Germinal center (tissue), 1 donor: Measurements from ENCODE around the gene GBX1.
A peak's percentile ranks its signal among the peaks of the same experiment; 100 is the strongest.

Experiments used
- DNase-seq: peaks from one replicate; pipeline ENCODE4 v3.0.0; 2012; ENCODE audit warnings: mixed read lengths, low spot score

The GBX1 gene

DNA sequence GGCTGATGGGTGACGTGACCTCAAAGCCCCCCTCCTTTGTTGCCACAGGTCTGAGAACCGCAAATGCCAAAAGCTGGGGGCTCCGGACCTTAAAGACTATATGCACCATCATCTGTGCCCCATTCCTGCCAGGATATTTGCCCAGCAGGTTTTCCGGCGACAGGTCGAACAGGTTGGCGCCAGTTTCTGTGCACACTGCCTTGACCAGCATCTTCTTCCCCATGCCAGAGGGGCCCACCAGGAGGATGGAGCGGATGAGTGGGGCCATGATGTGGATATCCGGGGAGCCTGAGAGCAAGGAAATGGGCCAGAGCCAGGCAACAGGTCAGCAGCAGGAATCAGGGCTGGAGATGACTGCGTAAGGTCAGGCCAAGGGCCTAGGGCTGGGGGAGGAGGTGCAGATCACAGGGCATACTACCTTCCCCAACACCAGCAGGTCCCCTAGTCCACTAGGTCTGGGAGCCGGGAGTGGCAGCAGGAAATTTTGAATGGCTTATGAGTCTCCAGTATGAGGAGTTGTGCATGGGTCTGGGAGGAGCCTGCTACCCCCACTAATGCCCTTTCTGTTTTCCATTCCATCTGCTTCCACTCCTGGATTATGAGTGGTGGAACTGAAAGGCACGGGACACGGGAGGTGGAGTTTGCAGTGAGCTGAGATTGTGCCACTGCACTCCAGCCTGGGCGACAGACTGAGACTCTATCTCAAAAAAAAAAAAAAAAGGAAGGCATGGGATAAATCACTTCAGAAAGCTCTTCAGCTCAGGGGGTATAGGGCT is 25.9 kb upstream of the GBX1 start:
- no peak for DNase-seq

DNA sequence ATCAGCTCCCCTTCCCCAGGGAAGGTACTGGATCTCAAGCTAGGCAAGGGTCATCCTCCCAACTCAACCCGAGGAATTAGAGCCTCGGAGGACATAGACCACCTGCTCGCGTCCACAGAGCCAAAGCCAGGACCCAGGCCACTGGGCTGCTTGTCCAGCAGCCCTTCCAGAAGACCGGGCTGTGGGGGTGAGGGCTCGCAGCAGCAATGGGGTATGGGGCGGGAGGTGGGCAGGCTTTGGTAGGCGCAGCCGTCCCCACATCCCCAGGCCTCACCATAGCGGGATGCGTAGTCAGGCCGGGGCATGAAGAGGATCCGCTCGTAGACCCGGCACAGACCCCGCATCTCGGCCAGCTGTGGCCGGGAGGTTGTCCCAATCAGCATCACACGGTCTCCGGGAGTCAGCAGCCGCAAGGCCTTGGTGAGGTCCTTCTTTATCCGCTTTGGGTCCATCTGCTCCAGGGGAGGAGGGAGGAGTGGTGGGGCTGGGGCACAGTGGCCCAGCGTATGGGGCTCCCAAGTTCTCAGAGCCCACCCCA is 24.6 kb upstream of the GBX1 start:
- no peak for DNase-seq

DNA sequence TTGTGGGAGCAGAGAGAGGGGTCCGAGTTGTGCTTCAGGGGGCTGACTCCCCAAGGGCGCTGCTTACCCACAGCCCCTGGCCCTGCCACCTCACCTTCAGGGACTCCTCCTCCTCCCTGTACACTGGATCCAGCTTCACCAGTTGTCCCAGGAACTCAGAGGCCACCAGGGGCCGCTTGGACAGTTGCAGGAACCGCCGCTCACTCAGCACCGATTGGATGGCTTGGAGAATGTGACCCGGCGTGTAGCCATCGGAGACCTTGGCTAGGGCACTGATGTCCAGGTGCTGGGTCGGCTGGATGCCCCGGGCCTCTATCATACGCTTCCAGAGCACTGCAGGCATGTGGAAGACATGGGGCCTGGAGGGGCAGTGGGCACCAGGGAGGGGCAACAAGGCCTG is 24.1 kb upstream of the GBX1 start:
- DNase-seq: no peak

DNA sequence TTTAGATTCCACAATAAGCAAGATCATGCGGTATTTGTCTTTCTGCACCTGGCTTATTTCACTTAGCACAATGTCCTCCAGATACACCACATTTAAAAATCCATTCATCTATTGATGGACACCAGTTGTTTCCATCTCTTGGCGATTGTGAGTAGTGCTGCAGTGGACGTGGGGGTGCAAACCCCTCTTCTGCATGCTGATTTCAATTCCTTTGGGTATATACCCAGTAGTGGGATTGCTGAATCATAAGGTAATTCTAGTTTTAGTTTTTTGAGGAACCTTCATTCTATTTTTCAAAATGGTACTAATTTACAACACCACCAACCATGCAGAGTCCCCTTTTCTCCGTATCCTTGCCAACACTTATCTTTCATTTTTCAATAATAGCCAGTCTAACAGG is 21.5 kb upstream of the GBX1 start:
- no peak for DNase-seq

DNA sequence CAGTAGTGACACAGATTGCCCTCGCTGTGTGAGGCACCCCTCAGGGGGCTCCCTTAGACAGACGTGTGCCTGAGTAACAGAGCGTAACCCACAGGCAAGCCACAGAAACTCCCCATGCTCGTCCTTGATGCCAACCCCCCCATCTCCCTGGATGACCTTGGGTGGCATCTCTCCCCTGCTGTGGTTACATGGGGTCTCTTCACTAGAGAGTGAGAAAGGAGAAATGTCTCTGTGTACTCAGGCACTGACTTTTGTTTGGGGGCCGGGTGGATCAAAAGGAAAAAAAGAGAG is 20.7 kb upstream of the GBX1 start:
- DNase-seq: no peak

DNA sequence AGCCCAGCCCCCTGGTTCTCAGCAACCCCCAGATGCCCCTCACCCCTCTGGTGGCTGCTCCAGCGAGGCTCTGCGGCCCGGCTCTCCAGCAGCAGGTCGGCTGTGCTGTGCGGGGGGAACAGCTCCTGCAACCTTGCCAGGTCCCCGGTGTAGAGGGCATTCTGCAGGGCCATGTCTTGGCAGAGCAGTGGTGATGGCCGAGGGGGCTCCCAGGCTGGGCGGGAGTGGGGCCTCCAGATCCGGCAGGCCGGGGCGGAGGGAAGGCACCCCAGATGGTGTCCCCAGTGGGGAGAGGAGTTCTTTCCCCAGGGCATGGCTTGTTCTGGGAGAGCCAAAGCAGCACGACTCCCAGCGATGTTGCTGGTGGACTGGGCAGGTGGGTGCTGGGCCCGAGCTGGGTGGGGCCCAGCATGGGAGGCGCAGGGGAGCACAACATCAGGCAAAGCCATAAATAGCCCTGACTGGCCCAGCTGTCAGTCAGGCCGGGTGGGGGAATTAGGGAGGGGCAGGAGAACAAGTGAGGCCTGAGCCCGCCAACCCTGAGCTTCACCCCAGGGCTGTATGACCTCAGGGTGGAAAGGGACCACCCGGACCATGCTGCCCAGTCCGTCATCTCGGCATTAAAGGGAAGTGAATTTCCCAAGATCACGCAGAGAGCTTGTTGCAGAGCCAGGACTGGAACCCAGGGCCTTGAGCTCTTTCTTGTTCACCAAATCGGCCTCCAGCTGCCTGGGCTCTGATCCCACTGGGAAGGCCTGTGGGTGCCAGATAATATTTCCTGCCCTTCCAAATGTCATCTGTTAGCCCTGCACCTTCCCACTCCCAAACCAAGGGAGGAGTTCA is 20.1 kb upstream of the GBX1 start:
- no peak for DNase-seq

DNA sequence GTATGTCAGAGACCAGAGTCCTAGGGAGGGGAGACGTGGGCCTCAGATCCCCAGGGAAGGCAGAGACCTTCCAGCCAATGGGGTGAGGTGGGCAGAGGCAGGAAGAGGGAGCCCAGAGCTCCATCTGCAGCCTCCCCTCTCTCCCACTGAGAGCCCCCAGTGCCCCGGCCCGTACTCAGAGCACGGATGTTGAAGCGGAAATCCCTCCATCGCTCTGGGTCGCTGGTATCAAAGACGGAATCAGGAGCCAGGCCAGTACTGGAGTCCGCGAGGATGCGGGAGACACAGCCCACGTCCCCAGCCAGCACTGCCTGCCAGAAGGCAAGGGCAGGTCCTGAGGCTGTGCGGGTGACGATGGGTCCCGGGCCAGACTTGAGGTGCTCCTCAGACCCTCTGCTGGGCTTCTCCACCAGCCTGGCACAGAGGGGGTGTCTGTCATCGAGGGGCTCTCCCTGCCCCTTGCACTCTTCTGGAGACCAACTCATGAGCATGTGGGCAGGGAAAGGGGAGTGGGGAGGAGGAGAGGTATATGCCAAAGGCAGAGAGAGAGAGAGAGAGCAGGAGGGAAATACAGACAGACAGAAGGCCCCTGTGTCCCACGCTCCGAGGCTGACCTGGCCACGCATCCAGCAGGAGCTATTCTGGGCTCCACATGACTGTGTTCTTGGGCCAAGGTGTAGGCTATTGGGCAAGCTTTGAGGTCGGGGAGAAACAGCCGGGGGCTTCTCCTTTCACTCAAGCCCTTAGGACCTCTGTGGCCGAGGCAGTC is 19.3 kb upstream of the GBX1 start, which contains the start of gene ASB10:
Gene ASB10, minus strand, starts transcription at position 611 of the 769 bp plus-strand sequence. Its CDS starts 120 bp downstream, at position 491.
- DNase-seq: no peak

DNA sequence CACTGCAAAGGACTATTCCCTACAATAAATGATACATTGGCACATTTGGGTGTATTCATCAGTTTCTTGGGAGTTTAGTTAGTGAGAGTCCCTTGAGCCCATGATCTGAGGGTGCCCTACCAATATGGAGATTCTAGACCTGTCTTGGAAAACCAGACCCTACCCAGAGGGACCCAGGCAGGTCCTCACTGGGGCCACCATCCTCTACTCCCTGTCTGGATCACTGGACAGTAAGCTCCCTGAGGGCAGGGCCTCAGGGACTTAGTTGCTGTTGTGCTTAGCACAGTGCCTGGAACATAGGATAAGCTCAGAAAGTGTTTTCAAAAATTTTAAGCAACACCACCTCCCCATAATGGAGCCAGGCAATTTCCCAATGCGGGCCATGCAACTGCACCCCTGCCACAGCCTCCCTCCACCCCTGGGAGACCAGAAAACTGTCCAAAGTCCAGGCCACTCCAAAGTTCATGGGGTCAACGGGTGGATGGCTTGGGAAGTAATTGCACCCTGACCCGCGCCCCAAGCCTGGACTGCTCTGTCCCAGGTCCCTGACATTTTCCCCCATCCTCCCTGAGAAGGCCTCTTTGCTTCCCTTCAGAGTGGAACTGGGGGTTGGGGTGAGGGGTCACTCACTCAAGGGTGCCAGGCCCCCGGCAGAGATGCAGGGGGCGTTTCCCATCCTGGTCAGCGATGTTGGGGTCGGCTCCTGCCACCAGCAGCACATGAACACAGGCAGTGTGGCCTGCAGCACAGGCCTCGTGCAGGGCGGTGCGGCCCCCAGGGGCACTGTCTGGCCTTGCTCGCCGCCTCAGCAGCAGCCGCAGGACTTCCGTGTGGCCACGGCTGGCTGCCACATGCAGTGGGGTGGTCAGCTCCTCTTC is 18.5 kb upstream of the GBX1 start:
- DNase-seq: no peak

DNA sequence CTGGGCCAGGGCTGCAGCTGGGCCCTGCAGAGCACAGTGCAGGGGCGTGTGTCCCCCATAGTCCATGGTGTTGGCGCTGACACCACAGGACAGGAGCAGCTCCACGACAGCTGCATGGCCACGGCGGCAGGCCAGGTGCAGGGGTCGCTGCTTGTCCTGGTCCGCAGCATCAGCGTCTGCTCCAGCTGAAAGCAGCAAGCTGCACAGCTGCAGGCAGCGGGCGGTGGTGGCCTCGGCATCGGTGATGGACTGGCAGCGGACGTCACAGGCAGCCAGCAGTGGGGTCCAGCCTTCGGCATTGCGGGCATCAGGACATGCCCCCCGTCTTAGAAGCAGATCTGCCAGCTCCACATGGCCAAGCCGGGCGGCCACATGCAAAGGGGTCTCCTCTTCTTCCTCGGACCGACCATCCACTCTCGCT is 13.5 kb upstream of the GBX1 start:
- no peak for DNase-seq

DNA sequence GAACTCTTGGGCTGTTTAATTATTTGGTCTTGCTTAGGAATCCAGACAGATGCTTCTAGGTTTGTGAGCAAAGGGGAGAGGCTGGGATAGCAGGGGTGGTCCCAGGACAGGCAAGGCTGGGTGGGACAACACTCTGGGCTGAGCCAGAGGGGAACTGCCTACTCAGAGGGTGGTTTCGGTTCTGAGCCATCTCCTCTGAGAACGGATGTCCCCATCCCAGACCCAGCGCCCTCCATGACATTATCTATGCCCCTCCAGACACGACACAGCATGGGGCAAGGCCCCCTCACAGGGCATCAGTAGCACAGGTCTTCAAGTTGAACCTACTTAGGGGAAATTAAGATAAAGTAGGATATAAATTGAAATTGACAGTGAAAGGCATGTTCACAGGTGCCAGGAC is 12.5 kb upstream of the GBX1 start:
- no peak for DNase-seq

DNA sequence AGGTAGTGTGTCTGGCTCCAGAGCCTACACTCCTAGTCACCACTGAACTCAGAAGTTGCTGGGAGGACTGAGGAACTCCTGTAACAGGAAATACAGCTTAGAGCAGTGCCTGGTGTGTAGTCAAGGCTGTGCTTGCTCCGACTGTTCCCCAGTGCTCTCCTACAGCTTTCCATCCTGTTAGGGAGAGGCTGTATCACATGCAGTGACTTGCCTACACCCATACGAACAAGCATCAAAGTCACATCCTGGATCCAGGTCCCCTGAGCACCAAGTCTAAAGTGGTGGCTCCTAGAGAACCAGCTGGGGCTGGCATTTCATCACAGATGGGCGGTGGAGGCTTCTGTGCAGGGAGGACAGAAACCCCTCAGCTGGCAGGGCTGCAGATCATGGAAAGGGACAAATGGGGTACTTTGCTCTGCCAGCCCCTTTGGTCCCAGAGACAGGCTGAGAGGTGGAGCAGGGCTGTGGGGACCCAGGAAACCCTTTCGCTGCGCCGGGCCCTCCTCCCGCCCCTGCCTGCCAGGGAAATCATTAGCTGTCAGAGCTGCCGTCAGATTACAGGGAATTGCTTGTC is 11.9 kb upstream of the GBX1 start:
- no peak for DNase-seq

DNA sequence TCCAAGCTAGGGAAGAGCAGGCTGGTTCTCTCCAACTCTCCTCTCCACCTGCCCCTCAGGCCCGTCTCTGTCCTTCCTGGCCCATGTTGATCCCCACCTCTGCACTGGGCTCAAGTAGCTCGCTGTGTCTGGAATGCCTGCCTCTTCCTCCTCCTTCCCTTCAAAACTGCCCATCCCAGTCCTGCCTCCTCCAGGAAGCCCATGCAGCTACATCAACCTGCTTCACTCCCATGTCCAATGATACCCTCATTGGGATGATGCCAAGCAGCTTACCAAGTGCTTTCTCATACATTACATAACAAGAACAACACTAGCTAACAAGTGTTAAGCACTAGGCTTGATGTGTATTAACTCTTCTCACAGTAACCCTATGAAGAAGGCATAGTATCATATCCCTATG is 11.3 kb upstream of the GBX1 start:
- DNase-seq: no peak

DNA sequence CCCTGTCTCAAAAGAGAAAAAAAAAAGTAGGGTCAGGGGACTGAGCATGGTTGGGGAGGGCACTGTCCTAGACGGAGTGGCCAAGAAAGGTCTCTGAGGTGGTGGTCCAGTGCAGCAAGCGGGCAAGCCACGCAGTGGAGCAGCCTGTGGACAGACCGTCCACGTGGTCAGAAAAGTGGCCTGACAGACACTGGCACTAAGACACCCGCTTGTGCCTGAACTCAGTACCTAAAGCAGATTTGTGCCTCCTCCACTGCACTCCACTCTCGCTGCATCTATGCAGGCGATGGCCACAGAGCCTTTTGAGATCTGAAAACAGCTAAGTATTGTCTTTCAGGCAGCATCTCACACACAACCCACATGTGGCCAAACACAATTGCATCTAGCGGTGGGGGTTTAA is 10.7 kb upstream of the GBX1 start:
- no peak for DNase-seq

DNA sequence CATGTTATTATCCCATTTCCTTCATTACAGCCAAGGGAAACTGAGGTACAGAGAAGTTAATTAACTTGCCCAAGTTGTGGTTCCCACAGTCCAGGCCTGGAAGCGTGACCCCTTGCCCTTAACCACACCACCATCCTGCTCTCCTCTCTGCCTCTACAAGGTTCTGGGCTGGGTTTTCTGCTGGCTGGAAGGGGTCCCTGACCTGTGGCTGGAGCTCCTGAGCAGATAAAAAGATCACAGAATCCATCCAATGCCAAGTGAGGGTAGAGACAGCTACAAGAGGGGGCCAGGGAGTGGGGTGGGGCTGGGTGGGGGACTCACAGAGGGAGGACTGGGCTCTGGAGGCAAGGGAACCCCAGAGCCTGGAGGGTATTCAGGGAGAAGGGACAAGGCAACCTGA is 9.8 kb upstream of the GBX1 start:
- DNase-seq: no peak

DNA sequence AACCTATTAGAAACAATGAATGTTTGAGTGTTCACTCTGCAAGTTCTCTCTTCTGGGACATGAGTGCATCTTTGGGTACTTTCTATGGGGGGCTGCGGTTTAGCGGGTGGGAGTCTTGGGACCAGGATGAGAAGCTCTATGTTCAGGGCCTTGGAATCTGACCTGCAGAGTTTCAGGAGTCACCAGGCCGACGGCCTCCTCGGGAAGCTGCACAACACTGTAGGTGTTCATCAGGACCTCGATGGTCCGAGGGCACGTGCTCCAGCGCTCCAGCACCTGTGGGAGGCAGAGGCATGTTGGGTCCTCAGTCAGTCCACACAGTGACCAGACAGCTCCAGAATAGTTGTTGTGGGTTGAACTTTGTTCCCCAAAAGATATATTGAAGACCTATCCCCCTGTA is 8.9 kb upstream of the GBX1 start:
- DNase-seq: no peak

DNA sequence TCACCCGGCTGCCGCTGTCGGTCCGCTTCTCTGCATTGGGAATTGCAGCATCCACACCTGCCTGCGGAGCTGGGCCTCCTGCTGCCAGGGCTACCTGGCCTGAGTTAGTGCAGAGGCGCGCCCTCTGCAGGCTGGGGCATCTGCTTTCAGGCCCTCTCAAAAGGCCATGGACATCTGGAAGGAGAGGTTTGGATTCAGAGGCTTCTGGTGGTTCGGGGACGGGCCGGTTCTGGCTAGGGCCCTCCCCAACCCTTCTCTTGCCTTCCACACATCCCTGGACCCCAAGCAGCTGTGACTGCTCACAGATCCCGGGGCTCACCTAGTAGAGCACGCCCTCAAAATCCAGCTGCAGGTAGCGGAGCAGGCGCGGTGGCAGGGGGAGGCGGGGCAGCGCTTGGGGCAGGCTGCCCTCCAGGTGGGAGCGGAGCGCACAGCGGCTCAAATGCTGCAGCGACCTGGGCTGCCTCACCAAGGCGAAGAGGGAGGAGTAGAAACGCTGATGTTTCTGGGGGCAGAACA is 8.4 kb upstream of the GBX1 start:
- DNase-seq: no peak

DNA sequence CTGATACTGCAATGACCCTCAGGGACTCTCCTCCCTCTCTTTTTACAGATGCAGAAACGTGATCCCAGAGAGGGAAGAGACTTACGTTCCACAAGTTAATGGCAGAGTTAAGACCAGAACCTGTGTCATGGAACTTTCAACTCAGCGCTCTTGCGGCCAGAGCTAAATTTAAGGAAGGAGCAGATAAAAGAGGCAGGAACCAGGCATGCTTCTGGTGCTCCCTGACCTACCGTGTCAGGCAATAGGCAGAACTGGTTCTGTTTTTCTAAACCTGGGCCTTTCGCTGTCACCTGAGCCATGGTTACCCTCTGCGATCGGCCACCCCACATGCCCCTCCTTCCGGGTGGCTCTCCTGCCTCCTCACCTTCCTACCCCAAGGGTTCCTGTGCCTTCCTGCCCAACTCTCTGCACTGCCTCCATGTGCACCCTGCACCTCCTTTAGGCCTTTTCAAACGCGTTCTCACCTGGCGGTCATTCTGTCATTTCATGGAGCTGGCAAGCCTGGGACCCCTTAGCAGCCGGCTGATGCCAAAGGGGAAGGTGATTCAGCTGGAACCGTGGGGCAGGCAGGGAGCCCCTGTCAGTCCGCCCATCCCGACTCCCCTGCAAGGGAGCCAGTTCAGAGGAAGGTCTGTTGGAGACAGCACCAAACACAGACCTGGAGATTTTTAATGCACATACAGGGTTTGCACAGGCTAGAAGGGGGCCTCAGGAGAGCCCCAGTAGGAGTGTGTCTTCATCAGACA is 7.7 kb upstream of the GBX1 start:
- no peak for DNase-seq

DNA sequence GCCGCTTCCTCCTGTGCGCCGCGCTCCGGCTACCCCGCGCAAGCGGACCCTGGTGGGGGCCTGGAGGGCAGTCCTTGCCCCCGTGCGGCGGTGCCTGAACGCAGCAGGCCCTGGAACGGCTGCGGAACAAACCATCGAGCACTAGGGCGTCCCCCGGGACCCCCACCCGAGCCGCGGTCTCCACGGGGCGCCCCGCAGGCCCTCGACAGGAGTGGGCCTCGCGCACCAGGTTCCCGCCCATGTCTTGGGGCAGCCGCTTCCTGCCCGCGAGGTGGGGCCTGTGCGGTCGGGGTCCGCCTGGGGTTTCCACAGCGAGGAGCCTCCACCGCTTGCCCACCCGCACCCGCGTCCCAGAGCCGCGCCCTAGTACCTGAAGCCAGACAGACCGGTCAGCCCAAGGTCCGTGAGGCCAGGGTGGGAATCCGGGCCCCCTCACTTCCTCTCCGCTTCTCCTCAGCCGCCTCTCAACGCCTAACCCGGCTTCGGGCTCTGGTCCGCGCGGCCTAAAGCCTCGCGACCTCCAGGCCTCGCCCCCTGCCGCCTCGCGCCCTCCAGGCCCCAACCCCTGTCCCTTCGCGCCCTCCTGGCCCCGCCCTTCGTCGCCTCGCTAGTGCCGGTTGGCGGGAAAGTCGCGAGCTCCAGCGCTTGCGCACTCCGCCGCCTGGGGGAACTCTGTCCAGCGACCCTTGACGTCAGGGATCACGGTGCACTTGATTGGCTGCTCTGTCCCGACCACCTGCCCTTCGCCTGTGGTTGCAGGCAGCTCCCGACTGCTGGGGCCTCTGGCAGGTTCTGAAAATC is 7.0 kb upstream of the GBX1 start:
- peak; percentile 57 for DNase-seq
